Right ventricle myocardium inferior (tissue), 1 donor: ENCODE measurements around the gene TMIGD1. TPM values are rescaled to one million over a fixed set of nuclear protein-coding genes. Genes with fewer than 3 reads are reported as not detected.
A peak's percentile ranks its signal among the peaks of the same experiment; 100 is the strongest.

Experiments
- ATAC-seq: fragments of 200-7000 bp; cut with Tn5 transposase; one replicate; pipeline ENCODE4 v1.9.1; 2020; ENCODE audit warnings: mild to moderate bottlenecking, moderate library complexity
- DNase-seq: peaks from one replicate; pipeline ENCODE4 v3.0.0; 2021; ENCODE audit errors: missing footprints
- intact Hi-C: fragments of 100-400 bp; cut with DNase I; formaldehyde crosslinking; loops from one replicate; pipeline ENCODE4 v1.11.0; 2022
- total RNA-seq: library from RNA; stranded (reverse); fragmentation: NEBNext Ultra II Directional; extraction: Animal tissue kit (Norgen Biotek cat#: 25700); gene quantifications from one replicate; pipeline ENCODE4 v1.2.1, GENCODE V29; 2021
- donor health status: DM: no; HTN: yes; CAD: no; lungs with severe emphysema.

Gene TMIGD1
- total RNA-seq, 1 donor from 2014 or later: not detected

- DNase-seq (no peak), ATAC-seq (no peak)
- intact Hi-C loops: no loop called here
Observed at GRCh38 chr17:30304778-30305177, 29.1 kb downstream of the TMIGD1 start.

- DNase-seq (no peak), ATAC-seq (no peak)
- intact Hi-C loops: no loop called here
Observed at GRCh38 chr17:30302241-30302640, 31.6 kb downstream of the TMIGD1 start.

- no peak for ATAC-seq
- intact Hi-C loops: no loop called here
- no peak for DNase-seq
Observed at GRCh38 chr17:30300818-30301217, 33.0 kb downstream of the TMIGD1 start.

GRCh38 chr17:30299000-30299399, 34.9 kb downstream of the TMIGD1 start:
- DNase-seq (no peak), ATAC-seq (no peak)
- intact Hi-C loops: no loop called here

- ATAC-seq: no peak
- intact Hi-C loops: no loop called here
- no peak for DNase-seq
Observed at GRCh38 chr17:30297715-30298114, 36.1 kb downstream of the TMIGD1 start.

- ATAC-seq: no peak
- intact Hi-C loops: no loop called here
- DNase-seq: no peak
Observed at GRCh38 chr17:30296499-30297080, 37.3 kb downstream of the TMIGD1 start.

GRCh38 chr17:30292286-30292858, 41.5 kb downstream of the TMIGD1 start:
- intact Hi-C loops: no loop called here
- DNase-seq (no peak), ATAC-seq (no peak)

GRCh38 chr17:30291543-30292285, 42.1 kb downstream of the TMIGD1 start, which contains the start of gene BLMH:
BLMH (minus strand) TSS chr17:30291944; CDS start chr17:30291819, 125 bp downstream.
- peak; percentile 98 for ATAC-seq
- intact Hi-C loops: no loop called here
- DNase-seq: peak; percentile 88

GRCh38 chr17:30290696-30291542, 42.9 kb downstream of the TMIGD1 start:
- DNase-seq (peak; percentile 72), ATAC-seq (no peak)
- intact Hi-C loops: no loop called here

- intact Hi-C loops: no loop called here
- DNase-seq (no peak), ATAC-seq (no peak)
Observed at GRCh38 chr17:30290077-30290476, 43.8 kb downstream of the TMIGD1 start.

GRCh38 chr17:30279156-30279555, 54.7 kb downstream of the TMIGD1 start:
- intact Hi-C loops: loop anchor here (2.0 to 5.0 kb wide), 2 partner anchors 152 to 174 kb away; no protein-coding TSS in a partner anchor

GRCh38 chr17:30278032-30278431, 55.8 kb downstream of the TMIGD1 start:
- intact Hi-C loops: loop anchor here (2.0 to 5.0 kb wide), 2 partner anchors 151 to 173 kb away; no protein-coding TSS in a partner anchor
- no peak for DNase-seq
- ATAC-seq: no peak

More at GRCh38 chr17:30279156-30279555, 54.7 kb downstream of the TMIGD1 start:
- ATAC-seq (no peak), DNase-seq (no peak)

- intact Hi-C loops: loop anchor here (5.0 kb wide), 1 partner anchor 149 kb away; no protein-coding TSS in a partner anchor
- ATAC-seq (no peak), DNase-seq (no peak)
Observed at GRCh38 chr17:30275911-30276310, 57.9 kb downstream of the TMIGD1 start.

- no peak for DNase-seq
- intact Hi-C loops: loop anchor here (5.0 kb wide), 1 partner anchor 148 kb away; no protein-coding TSS in a partner anchor
- no peak for ATAC-seq
Observed at GRCh38 chr17:30274887-30275286, 59.0 kb downstream of the TMIGD1 start.

GRCh38 chr17:30273373-30273772, 60.5 kb downstream of the TMIGD1 start:
- DNase-seq: no peak
- intact Hi-C loops: no loop called here
- no peak for ATAC-seq

- no peak for ATAC-seq
- intact Hi-C loops: no loop called here
- DNase-seq: no peak
Observed at GRCh38 chr17:30271102-30271501, 62.8 kb downstream of the TMIGD1 start.

- DNase-seq (no peak), ATAC-seq (no peak)
- intact Hi-C loops: no loop called here
Observed at GRCh38 chr17:30267625-30268024, 66.2 kb downstream of the TMIGD1 start.
